HepG2 (cell line): ENCODE results near the gene SETD1A. TPM values are rescaled to one million over a fixed set of nuclear protein-coding genes. Genes with fewer than 3 reads are reported as not detected.

Source experiments
- ARID2 ChIP-seq: sonication (generic); formaldehyde crosslinking; IDR thresholded peaks from 2 replicates; pipeline ENCODE4 v1.8.1; 2022; ENCODE audit warnings: mild to moderate bottlenecking, missing genetic modification reagents, borderline replicate concordance
- CEBPB ChIP-seq: IDR thresholded peaks from 2 replicates; pipeline ENCODE4 v1.6.1; 2011; ENCODE audit warnings: low read depth, low read length, improper control_type of control experiment, borderline replicate concordance
- ESRRA ChIP-seq: sonication (generic); formaldehyde crosslinking; IDR thresholded peaks from 2 replicates; pipeline ENCODE4 v1.5.1; 2020; ENCODE audit warnings: mild to moderate bottlenecking, low read depth, missing genetic modification reagents
- FOXO1 ChIP-seq: sonication (generic); formaldehyde crosslinking; IDR thresholded peaks from 2 replicates; pipeline ENCODE4 v1.4.0; 2020; ENCODE audit warnings: missing genetic modification reagents
- GZF1 ChIP-seq: sonication (generic); formaldehyde crosslinking; IDR thresholded peaks from 2 replicates; pipeline ENCODE4 v1.5.1; 2020; ENCODE audit warnings: mild to moderate bottlenecking, missing genetic modification reagents
- HDAC1 ChIP-seq: sonication (generic); formaldehyde crosslinking; IDR thresholded peaks from 2 replicates; pipeline ENCODE4 v1.5.1; 2020; ENCODE audit warnings: mild to moderate bottlenecking, missing genetic modification reagents
- NR1H2 ChIP-seq: sonication (generic); formaldehyde crosslinking; IDR thresholded peaks from 2 replicates; pipeline ENCODE4 v1.8.1; 2022; ENCODE audit warnings: low read depth, missing genetic modification reagents, borderline replicate concordance
- ONECUT2 ChIP-seq: sonication (generic); formaldehyde crosslinking; IDR thresholded peaks from 2 replicates; pipeline ENCODE4 v1.4.0; 2020; ENCODE audit warnings: missing genetic modification reagents
- POLR2AphosphoS5 ChIP-seq: IDR thresholded peaks from 2 replicates; pipeline ENCODE4 v1.6.1; 2012; ENCODE audit warnings: low read depth, low read length
- RFXANK ChIP-seq: IDR thresholded peaks from 2 replicates; pipeline ENCODE4 v1.6.1; 2016
- TAF1 ChIP-seq: sonication (generic); formaldehyde crosslinking; IDR thresholded peaks from 2 replicates; pipeline ENCODE4 v1.4.0; 2020; ENCODE audit warnings: missing genetic modification reagents
- ZMYM3 ChIP-seq: sonication (generic); formaldehyde crosslinking; IDR thresholded peaks from 2 replicates; pipeline ENCODE4 v1.5.1; 2020; ENCODE audit warnings: mild to moderate bottlenecking, missing genetic modification reagents
- ZNF274 ChIP-seq: sonication (generic); formaldehyde crosslinking; IDR thresholded peaks from 2 replicates; pipeline ENCODE4 v1.5.1; 2020; ENCODE audit warnings: mild to moderate bottlenecking, missing genetic modification reagents
- ZNF34 ChIP-seq: sonication (generic); formaldehyde crosslinking; IDR thresholded peaks from 2 replicates; pipeline ENCODE4 v1.4.0; 2020; ENCODE audit warnings: mild to moderate bottlenecking, missing genetic modification reagents, borderline replicate concordance
- ZNF552 ChIP-seq: sonication (generic); formaldehyde crosslinking; IDR thresholded peaks from 2 replicates; pipeline ENCODE4 v1.9.0; 2022; ENCODE audit warnings: missing genetic modification reagents, mild to moderate bottlenecking, borderline replicate concordance
- ZSCAN22 ChIP-seq: sonication (generic); formaldehyde crosslinking; IDR thresholded peaks from 2 replicates; pipeline ENCODE4 v1.4.0; 2020; ENCODE audit warnings: mild to moderate bottlenecking, missing genetic modification reagents
- polyA plus RNA-seq, 8 experiments: library from polyadenylated mRNA; depleted of rRNA in 3 of 8; stranded (reverse) in 7 of 8; unstranded in 1 of 8; fragments of >200 nt; fragmentation: Illumina TruSeq in 4 of 8; extraction: Trizol in 4 of 8; gene quantifications; 2 replicates each; pipeline versions ENCODE4 v1.2.1 to v1.2.3, GENCODE V29; 2011 to 2016; ENCODE audit warnings: low read depth in 4 of 8, missing spikeins in 1 of 8, mixed read lengths in 1 of 8; ENCODE audit not compliant: insufficient read depth in 1 of 8
- total RNA-seq, 5 experiments: library from RNA; depleted of rRNA; stranded (reverse); fragments of >200 nt; fragmentation: Illumina TruSeq; extraction: Trizol; gene quantifications; 2 replicates each; pipeline ENCODE4 v1.2.3, GENCODE V29; 2016; ENCODE audit warnings: low read depth in 1 of 5
- TF ChIP-seq, protein P1 (sequence below): sonication (generic); formaldehyde crosslinking; IDR thresholded peaks from 2 replicates; pipeline ENCODE4 v1.4.0; 2020; ENCODE audit warnings: missing genetic modification reagents
- TF ChIP-seq, protein P2 (sequence below): sonication (generic); formaldehyde crosslinking; conservative IDR thresholded peaks from 2 replicates; pipeline ENCODE4 v1.4.0; 2020; ENCODE audit warnings: missing genetic modification reagents
- TF ChIP-seq, protein P3 (sequence below): sonication (generic); formaldehyde crosslinking; IDR thresholded peaks from 2 replicates; pipeline ENCODE4 v1.4.0; 2020; ENCODE audit warnings: mild to moderate bottlenecking, missing genetic modification reagents
- TF ChIP-seq, protein P4 (sequence below): sonication (generic); formaldehyde crosslinking; IDR thresholded peaks from 2 replicates; pipeline ENCODE4 v1.4.0; 2020; ENCODE audit warnings: missing genetic modification reagents
- TF ChIP-seq, protein P5 (sequence below): sonication (generic); formaldehyde crosslinking; IDR thresholded peaks from 2 replicates; pipeline ENCODE4 v1.4.0; 2020; ENCODE audit warnings: missing genetic modification reagents

SETD1A gene
- total and polyA plus RNA-seq, 2 of the 13 experiments (the other 11 are each of a cell fraction or from before 2014, with no cell fraction given) = 3.8 to 5.6 TPM

DNA sequence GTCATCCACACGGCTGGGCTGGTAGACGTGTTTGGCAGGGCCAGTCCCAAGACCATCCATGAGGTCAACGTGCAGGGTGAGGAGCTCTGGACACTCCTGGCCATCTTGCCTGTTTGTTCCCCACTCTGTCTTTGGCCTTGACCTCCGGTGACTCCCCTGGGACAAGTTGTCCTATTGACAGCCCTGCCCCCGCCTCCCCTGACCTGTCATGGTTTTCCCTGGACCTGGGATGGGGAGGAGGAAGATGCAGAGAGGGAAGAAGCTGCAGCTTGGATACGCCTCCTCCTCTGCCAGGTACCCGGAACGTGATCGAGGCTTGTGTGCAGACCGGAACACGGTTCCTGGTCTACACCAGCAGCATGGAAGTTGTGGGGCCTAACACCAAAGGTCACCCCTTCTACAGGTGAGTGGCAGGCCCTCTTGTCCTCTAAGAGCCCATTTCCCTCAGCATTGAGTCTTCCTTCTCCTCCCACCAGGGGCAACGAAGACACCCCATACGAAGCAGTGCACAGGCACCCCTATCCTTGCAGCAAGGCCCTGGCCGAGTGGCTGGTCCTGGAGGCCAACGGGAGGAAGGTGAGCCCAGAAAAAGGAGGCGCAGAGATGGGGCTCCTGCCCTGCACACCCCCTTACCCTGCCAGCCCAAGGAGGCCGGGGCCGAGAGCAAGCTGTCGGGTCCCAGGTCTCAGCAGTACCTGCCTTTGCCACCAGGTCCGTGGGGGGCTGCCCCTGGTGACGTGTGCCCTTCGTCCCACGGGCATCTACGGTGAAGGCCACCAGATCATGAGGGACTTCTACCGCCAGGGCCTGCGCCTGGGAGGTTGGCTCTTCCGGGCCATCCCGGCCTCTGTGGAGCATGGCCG, 28.8 kb downstream of the SETD1A start (continued):
- TF ChIP-seq, protein P1, sequence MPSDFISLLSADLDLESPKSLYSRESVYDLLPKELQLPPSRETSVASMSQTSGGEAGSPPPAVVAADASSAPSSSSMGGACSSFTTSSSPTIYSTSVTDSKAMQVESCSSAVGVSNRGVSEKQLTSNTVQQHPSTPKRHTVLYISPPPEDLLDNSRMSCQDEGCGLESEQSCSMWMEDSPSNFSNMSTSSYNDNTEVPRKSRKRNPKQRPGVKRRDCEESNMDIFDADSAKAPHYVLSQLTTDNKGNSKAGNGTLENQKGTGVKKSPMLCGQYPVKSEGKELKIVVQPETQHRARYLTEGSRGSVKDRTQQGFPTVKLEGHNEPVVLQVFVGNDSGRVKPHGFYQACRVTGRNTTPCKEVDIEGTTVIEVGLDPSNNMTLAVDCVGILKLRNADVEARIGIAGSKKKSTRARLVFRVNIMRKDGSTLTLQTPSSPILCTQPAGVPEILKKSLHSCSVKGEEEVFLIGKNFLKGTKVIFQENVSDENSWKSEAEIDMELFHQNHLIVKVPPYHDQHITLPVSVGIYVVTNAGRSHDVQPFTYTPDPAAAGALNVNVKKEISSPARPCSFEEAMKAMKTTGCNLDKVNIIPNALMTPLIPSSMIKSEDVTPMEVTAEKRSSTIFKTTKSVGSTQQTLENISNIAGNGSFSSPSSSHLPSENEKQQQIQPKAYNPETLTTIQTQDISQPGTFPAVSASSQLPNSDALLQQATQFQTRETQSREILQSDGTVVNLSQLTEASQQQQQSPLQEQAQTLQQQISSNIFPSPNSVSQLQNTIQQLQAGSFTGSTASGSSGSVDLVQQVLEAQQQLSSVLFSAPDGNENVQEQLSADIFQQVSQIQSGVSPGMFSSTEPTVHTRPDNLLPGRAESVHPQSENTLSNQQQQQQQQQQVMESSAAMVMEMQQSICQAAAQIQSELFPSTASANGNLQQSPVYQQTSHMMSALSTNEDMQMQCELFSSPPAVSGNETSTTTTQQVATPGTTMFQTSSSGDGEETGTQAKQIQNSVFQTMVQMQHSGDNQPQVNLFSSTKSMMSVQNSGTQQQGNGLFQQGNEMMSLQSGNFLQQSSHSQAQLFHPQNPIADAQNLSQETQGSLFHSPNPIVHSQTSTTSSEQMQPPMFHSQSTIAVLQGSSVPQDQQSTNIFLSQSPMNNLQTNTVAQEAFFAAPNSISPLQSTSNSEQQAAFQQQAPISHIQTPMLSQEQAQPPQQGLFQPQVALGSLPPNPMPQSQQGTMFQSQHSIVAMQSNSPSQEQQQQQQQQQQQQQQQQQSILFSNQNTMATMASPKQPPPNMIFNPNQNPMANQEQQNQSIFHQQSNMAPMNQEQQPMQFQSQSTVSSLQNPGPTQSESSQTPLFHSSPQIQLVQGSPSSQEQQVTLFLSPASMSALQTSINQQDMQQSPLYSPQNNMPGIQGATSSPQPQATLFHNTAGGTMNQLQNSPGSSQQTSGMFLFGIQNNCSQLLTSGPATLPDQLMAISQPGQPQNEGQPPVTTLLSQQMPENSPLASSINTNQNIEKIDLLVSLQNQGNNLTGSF (CRISPR knock-in tag) = no peak
- no peak for TF ChIP-seq ARID2 (CRISPR knock-in tag)
- no peak for TF ChIP-seq HDAC1 (CRISPR knock-in tag)
- no peak for TF ChIP-seq ZNF34
- TF ChIP-seq, protein P2, sequence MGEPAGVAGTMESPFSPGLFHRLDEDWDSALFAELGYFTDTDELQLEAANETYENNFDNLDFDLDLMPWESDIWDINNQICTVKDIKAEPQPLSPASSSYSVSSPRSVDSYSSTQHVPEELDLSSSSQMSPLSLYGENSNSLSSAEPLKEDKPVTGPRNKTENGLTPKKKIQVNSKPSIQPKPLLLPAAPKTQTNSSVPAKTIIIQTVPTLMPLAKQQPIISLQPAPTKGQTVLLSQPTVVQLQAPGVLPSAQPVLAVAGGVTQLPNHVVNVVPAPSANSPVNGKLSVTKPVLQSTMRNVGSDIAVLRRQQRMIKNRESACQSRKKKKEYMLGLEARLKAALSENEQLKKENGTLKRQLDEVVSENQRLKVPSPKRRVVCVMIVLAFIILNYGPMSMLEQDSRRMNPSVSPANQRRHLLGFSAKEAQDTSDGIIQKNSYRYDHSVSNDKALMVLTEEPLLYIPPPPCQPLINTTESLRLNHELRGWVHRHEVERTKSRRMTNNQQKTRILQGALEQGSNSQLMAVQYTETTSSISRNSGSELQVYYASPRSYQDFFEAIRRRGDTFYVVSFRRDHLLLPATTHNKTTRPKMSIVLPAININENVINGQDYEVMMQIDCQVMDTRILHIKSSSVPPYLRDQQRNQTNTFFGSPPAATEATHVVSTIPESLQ = no peak
- TF ChIP-seq ESRRA (CRISPR knock-in tag) = no peak
- TF ChIP-seq NR1H2 (CRISPR knock-in tag) = 0 out of 2 replicates have a peak, but pooled peaks have one; percentile 52
- no peak for TF ChIP-seq TAF1 (CRISPR knock-in tag)
- no peak for TF ChIP-seq POLR2AphosphoS5
- TF ChIP-seq, protein P3, sequence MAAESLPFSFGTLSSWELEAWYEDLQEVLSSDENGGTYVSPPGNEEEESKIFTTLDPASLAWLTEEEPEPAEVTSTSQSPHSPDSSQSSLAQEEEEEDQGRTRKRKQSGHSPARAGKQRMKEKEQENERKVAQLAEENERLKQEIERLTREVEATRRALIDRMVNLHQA (CRISPR knock-in tag) = no peak
- TF ChIP-seq ZSCAN22 = no peak
- TF ChIP-seq, protein P4, sequence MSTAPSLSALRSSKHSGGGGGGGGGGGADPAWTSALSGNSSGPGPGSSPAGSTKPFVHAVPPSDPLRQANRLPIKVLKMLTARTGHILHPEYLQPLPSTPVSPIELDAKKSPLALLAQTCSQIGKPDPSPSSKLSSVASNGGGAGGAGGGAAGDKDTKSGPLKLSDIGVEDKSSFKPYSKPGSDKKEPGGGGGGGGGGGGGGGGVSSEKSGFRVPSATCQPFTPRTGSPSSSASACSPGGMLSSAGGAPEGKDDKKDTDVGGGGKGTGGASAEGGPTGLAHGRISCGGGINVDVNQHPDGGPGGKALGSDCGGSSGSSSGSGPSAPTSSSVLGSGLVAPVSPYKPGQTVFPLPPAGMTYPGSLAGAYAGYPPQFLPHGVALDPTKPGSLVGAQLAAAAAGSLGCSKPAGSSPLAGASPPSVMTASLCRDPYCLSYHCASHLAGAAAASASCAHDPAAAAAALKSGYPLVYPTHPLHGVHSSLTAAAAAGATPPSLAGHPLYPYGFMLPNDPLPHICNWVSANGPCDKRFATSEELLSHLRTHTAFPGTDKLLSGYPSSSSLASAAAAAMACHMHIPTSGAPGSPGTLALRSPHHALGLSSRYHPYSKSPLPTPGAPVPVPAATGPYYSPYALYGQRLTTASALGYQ (CRISPR knock-in tag) = no peak
- no peak for TF ChIP-seq GZF1
- no peak for TF ChIP-seq ZNF274 (CRISPR knock-in tag)
- no peak for TF ChIP-seq ZMYM3 (CRISPR knock-in tag)
- no peak for TF ChIP-seq RFXANK (CRISPR knock-in tag)
- no peak for TF ChIP-seq ZNF552 (CRISPR knock-in tag)
- TF ChIP-seq ONECUT2 (CRISPR knock-in tag) = no peak
- TF ChIP-seq CEBPB = no peak
- TF ChIP-seq, protein P5, sequence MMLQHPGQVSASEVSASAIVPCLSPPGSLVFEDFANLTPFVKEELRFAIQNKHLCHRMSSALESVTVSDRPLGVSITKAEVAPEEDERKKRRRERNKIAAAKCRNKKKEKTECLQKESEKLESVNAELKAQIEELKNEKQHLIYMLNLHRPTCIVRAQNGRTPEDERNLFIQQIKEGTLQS (CRISPR knock-in tag) = no peak
- peak; percentile 6; the same call in 1 of the 2 replicates for TF ChIP-seq FOXO1
